HL-60 (cell line): ENCODE measurements around the gene AQP12B.

ENCODE experiments used
- CTCF ChIP-seq: IDR thresholded peaks from one replicate; pipeline ENCODE4 v1.5.1; 2011; ENCODE audit warnings: low read length, control low read depth, inconsistent platforms; ENCODE audit not compliant: insufficient read depth
- POLR2AphosphoS5 ChIP-seq: IDR thresholded peaks from 2 replicates; pipeline ENCODE4 v1.6.1; 2012; ENCODE audit warnings: low read depth
- REST ChIP-seq: IDR thresholded peaks from 2 replicates; pipeline ENCODE4 v1.6.1; 2012; ENCODE audit warnings: low read depth; ENCODE audit not compliant: insufficient replicate concordance
- SPI1 ChIP-seq: IDR thresholded peaks from 2 replicates; pipeline ENCODE4 v1.6.1; 2012; ENCODE audit warnings: low read depth, mild to moderate bottlenecking, borderline replicate concordance

DNA sequence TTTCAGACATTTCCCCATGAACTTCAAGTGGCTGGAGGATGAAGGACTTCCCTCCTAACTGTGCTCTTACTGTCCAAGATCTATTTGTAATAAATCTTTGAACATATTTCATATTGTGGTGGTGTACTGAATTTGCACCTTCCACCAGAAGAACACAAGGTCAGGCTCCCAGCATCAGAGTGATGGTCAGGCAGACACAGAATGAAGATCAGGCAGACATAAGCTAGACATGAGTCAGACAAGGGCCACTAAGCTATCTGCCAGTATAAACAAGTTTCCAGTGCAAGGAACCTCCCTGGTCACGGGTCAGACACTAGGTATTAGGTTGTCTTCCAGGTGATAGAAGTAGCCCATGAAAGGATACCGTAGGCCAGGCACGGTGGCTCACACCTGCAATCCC lies 20.0 kb downstream of the AQP12B start:
- no peak for TF ChIP-seq CTCF
- TF ChIP-seq POLR2AphosphoS5: no peak
- no peak for TF ChIP-seq REST
- no peak for TF ChIP-seq SPI1
